IgD-negative memory B cell (primary cell): ENCODE measurements around the gene CASP4. TPM values are rescaled to one million over a fixed set of nuclear protein-coding genes. Genes with fewer than 3 reads are reported as not detected.
A peak's percentile ranks its signal among the peaks of the same experiment; 100 is the strongest.
"Not testable (repeated sequence)": the region's sequence is repeated elsewhere in the genome, so short reads cannot be mapped to it uniquely, and the experiment has no call there.

Experiments used
- H3K27ac Mint-ChIP-seq, 3 donors: one replicate each; pipeline ENCODE4 v1.8.0; 2020 to 2022; ENCODE audit warnings: mild to moderate bottlenecking in 3 of 3, mixed read lengths in 3 of 3, moderate library complexity in 1 of 3
- H3K27me3 Mint-ChIP-seq: one replicate; pipeline ENCODE4 v1.8.0; 2021; ENCODE audit warnings: mixed read lengths
- H3K36me3 Mint-ChIP-seq: one replicate; pipeline ENCODE4 v1.8.0; 2020; ENCODE audit warnings: mild to moderate bottlenecking, mixed read lengths
- H3K4me1 Mint-ChIP-seq, 3 donors: one replicate each; pipeline ENCODE4 v1.8.0; 2020 to 2022; ENCODE audit warnings: mixed read lengths in 3 of 3, mild to moderate bottlenecking in 1 of 3
- H3K4me3 Mint-ChIP-seq, 4 donors: one replicate each; pipeline ENCODE4 v1.8.0; 2020 to 2022; ENCODE audit warnings: mild to moderate bottlenecking in 4 of 4, mixed read lengths in 4 of 4, moderate library complexity in 3 of 4
- H3K9me3 Mint-ChIP-seq, 3 donors: one replicate each; pipeline ENCODE4 v1.8.0; 2020 to 2021; ENCODE audit warnings: mixed read lengths in 3 of 3, mild to moderate bottlenecking in 1 of 3
- polyA plus RNA-seq: library from polyadenylated mRNA; unstranded; fragments of 300-500 nt; fragmentation: Illumina TruSeq; gene quantifications from one replicate; pipeline ENCODE4 v1.2.3, GENCODE V29; 2021

Gene CASP4
- polyA plus RNA-seq, 1 donor from 2014 or later = 105 TPM

DNA sequence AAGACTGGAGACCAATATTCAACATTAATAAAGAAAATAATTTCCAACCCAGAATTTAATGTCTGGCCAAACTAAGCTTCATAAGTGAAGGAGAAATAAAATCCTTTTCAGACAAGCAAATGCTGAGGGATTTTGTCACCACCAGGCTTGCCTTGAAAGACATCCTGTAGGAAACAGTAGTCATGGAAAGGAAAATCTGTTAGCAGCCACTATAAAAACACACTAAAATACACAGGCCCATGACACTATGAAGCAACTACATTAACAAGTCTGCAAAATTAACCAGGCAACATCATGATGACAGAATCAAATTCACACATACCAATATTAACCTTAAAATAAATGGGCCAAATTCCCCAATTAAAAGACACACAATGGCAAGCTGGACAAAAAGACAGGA, 2.4 kb upstream of the CASP4 start:
- Mint-ChIP-seq H3K27me3 (no peaks in the 10 kb centered on the region), H3K9me3 (peaks cover 5 to 12% (median 6%) of the 10 kb centered on the region in 3 donors), H3K36me3 (peaks cover 8% of the 10 kb centered on the region), H3K4me3 (peak overlapping the region in 1 of 4 donors; percentile 2), H3K4me1 (peaks cover 21 to 25% (median 24%) of the 10 kb centered on the region in 3 donors), H3K27ac (no peak overlapping the region)

DNA sequence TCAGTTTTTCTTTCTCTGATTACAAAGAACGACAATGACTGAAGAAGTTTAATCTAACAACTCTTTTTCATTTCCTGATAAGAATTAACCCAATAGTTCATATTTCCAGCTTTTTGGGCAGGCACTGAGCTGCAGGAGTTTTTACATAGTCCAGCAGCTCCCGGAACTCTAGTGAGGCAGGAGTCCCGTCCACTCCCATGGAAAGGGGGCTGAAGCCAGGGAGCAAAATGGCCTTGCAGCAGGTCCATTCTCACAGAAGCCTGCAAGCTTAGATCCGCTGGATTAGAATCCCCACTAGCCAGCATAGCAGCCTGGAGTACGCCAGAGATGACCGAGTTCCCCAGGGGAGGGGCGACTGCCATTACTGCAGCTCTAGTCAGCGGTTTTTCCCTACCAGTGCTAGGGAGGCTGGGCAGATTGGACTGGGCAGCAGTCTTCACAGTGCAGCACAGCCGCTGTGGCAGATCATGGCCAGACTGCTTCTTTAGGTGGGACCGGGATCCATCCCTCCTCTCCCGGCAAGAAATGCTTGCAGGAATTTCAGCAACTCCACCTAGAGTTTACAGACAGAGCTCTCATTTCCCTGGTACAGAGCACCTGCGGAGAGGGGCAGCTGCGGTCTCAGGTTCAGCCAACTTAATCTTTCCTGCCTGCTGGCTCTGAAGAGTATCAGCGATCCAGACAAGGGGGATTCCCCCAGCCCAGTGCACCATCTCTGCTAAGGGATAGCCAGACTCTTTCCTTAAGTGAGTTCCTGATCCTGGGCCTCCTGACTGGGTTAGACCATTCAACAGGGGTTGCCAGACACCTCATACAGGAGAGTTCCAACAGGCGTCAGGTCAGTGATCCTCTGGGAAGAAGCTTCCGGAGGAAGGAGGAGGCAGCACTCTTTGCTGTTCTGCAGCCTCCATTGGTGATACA, 742 bp upstream of the CASP4 start:
- Mint-ChIP-seq H3K4me3 (peak overlapping the region; percentile 94 to 99 (median 98)), H3K27me3 (no peaks in the 10 kb centered on the region), H3K9me3 (peaks cover 4 to 6% (median 5%) of the 10 kb centered on the region in 3 donors), H3K4me1 (peaks cover 29 to 32% (median 30%) of the 10 kb centered on the region in 3 donors), H3K36me3 (peaks cover 16% of the 10 kb centered on the region), H3K27ac (peak overlapping the region; percentile 81 to 98 (median 97))

DNA sequence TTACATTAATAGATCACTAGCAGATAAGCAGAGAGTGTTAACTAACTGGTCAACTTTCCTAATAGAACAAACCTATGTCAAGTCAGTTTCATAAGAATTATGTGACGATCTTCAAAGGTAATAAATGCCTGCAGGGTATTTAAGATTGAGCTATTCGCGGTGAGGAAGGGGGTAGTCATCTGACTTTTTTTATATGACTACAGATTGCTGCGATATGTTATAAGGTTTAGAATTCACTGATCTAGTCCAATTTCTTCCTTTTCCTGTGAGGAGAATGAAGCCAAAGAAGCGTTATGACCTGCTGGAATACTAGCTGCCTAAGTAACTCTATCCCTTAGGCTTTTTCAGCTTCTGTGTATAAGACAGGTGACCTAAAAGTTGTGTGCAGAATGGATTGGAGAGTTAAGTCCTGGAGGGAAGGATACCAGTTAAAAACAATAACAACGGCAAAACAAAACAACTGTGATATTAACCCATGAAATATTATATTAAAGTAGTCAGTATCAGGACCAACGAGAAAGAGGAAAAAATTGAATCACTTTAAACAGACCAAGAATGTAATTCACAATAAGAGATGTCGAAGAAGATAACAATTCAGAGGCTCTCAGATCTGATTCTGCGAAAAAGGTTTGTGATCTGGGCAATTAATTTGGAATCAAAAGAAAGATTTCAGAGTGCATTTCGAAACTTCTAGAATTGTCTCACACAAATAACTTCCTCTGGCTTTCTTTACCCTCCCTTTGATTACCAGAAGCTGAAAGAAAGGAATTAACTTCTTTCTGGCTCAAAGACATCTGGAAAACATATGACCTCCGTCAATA, 630 bp downstream of the CASP4 start:
- Mint-ChIP-seq H3K27ac (peak overlapping the region; percentile 81 to 98 (median 97)), H3K9me3 (peaks cover 2 to 3% (median 3%) of the 10 kb centered on the region in 3 donors)

DNA sequence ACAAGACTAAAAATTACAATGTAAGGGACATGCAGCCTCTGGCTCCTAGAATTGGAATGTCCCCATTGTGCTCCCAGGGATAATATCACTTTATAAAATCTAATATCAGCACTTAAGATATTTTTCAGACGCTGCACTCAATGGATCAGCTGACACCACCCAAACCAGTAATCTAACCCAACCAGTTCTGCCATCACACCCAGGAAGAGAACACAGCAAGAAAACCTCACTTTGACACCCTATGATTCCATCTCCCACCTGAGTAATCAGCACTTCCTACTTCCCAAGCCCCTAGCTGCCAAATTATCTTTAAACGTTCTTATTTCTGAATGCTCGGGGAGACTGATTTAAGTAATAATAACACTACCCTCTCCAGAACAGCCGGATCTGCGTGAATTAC, 2.6 kb downstream of the CASP4 start:
- Mint-ChIP-seq H3K27ac (peak overlapping the region in 2 of 3 donors; percentile 18 to 68), H3K9me3 (no peaks in the 10 kb centered on the region), H3K36me3 (peaks cover 22% of the 10 kb centered on the region), H3K27me3 (no peaks in the 10 kb centered on the region), H3K4me3 (peak overlapping the region in 2 of 4 donors; percentile 85 to 99), H3K4me1 (peaks cover 36 to 57% (median 41%) of the 10 kb centered on the region in 3 donors)

More for the DNA sequence above, 630 bp downstream of the CASP4 start:
- peaks cover 19% of the 10 kb centered on the region for H3K36me3 Mint-ChIP-seq
- no peaks in the 10 kb centered on the region for H3K27me3 Mint-ChIP-seq
- H3K4me1 Mint-ChIP-seq = peaks cover 30 to 42% (median 32%) of the 10 kb centered on the region in 3 donors
- H3K4me3 Mint-ChIP-seq = peak overlapping the region; percentile 94 to 99 (median 98)

DNA sequence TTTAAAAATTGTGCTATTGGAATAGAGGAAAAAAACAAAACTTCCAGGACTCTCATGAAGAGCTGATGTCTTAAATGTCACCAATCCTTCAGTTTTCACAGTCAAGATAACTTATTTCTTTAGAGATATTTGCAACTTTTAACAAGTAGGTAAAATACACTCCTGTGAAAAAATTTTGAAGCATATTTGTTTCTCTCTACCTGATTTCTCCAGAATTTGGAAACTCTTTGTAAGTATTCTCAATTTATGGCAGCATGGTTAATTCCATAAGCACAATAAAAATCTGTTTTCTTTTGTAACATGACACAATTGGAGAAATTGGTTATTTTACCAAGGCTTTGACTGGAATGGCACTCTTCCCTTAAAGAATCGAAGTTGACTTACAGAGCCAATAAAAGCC, 4.1 kb downstream of the CASP4 start:
- H3K36me3 Mint-ChIP-seq = peaks cover 25% of the 10 kb centered on the region
- no peak overlapping the region for H3K27ac Mint-ChIP-seq
- peaks cover 46 to 66% (median 51%) of the 10 kb centered on the region in 3 donors for H3K4me1 Mint-ChIP-seq
- H3K9me3 Mint-ChIP-seq = no peaks in the 10 kb centered on the region
- no peaks in the 10 kb centered on the region for H3K27me3 Mint-ChIP-seq
- no peak overlapping the region for H3K4me3 Mint-ChIP-seq

DNA sequence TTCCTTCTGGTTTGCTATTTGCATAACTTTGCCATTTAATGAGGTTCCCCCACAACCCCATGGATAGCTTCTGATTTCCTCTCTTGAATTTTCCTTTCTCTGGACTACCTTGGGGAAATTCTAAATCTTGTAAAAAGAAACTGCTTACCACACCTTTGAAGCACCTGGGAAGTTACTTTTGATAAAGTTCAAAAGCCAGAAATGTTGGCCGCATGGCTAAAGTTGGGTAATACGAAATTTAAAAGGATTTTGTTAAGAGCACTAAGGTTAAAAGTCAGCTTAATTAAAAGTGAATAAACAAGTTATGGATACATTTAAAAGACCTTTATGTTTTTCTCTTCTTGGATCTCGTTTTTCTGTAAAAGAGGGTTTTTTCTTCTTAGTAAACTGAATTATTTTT, 5.5 kb downstream of the CASP4 start:
- peak overlapping the region in 1 of 3 donors; percentile 36 for H3K27ac Mint-ChIP-seq
- peak overlapping the region in 1 of 4 donors; percentile 64 for H3K4me3 Mint-ChIP-seq
- no peaks in the 10 kb centered on the region for H3K9me3 Mint-ChIP-seq
- peaks cover 32% of the 10 kb centered on the region for H3K36me3 Mint-ChIP-seq
- no peaks in the 10 kb centered on the region for H3K27me3 Mint-ChIP-seq
- peaks cover 47 to 69% (median 58%) of the 10 kb centered on the region in 3 donors for H3K4me1 Mint-ChIP-seq

DNA sequence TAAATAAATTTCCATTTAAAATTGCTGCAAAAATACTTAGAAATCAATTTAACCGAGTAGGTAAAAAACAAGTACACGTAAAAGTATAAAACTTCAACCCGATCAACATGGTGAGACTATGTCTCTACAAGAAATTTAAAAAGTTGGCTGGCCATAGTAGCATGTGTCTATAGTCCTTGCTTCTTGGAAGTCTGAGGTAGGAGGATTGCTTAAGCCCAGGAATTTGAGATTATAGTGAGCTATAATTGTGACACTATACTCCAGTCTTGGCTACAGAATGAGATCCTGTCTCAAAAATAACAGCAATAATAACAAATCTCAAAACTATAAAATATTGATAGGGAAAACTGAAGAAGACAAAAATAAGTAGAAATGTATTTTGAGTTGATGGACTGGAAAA, 11.1 kb downstream of the CASP4 start:
- peak overlapping the region in 1 of 4 donors; percentile 81 for H3K4me3 Mint-ChIP-seq
- no peaks in the 10 kb centered on the region for H3K9me3 Mint-ChIP-seq
- H3K27me3 Mint-ChIP-seq = no peaks in the 10 kb centered on the region
- H3K36me3 Mint-ChIP-seq = peaks cover 13% of the 10 kb centered on the region
- peaks cover 45 to 54% (median 51%) of the 10 kb centered on the region in 3 donors for H3K4me1 Mint-ChIP-seq
- H3K27ac Mint-ChIP-seq = no peak overlapping the region

DNA sequence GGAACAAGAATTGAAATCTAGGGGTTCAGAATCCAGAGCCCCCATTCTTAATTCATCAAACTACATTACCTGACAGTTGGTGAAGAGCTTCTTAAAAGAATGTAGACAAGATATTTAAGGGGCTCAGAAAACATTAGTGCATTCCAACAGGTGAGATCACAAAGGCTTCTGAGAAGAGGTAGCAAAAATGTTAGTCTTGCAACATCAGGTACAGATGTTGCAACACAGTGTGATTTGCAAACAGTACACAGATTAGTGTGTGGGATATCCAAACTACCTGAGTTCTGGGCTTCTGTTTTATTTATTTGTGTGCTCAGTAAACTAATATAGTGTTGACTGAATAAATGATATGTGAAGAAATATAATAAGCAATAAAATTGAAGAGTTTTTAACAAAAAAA, 11.8 kb downstream of the CASP4 start:
- no peaks in the 10 kb centered on the region for H3K27me3 Mint-ChIP-seq
- H3K27ac Mint-ChIP-seq = no peak overlapping the region
- peaks cover 16% of the 10 kb centered on the region for H3K36me3 Mint-ChIP-seq
- peaks cover 44 to 49% (median 44%) of the 10 kb centered on the region in 3 donors for H3K4me1 Mint-ChIP-seq
- peak overlapping the region in 1 of 4 donors; percentile 9 for H3K4me3 Mint-ChIP-seq
- no peaks in the 10 kb centered on the region for H3K9me3 Mint-ChIP-seq

DNA sequence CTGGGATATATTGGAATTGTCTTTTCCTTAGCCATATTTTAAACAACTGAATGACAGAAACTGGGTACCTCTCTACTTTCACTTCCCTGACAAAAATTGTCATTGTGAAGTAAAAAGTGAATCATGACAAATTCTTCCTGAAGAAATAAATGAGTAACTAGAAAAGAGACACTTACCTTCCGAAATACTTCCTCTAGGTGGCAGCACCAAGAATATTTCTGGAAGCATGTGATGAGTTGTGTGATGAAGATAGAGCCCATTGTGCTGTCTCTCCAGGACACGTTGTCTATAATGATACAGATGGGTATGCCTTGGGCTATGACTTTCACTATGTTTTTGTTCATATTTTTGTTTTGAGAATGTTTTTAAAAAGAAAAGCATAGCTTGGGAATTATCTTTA, 21.5 kb downstream of the CASP4 start:
- Mint-ChIP-seq H3K4me3 (no peak overlapping the region), H3K27me3 (no peaks in the 10 kb centered on the region), H3K9me3 (peaks cover 0 to 2% (median 0%) of the 10 kb centered on the region in 3 donors), H3K36me3 (peaks cover 15% of the 10 kb centered on the region), H3K4me1 (peaks cover 5 to 15% (median 12%) of the 10 kb centered on the region in 3 donors), H3K27ac (no peak overlapping the region)

DNA sequence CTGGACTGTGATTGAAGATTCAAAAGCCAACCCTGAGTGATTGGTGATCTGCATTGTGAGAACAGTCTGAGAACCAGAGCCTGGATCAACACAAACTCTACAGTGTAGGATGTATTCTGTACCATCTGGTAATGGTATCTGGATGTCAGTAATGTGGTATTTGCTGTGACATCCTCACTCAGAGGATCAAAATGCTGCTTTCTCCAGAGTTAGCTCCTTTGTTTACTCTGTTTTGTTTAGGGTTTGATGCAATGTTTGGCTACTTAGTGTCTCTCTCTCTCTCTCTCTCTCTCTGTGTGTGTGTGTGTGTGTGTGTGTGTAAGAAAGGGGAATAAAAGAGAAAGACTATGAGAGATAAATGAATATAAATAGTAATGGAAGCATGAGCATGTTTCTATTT, 24.3 kb downstream of the CASP4 start:
- Mint-ChIP-seq H3K4me1 (peaks cover 8 to 19% (median 14%) of the 10 kb centered on the region in 3 donors), H3K27ac (no peak overlapping the region), H3K9me3 (peaks cover 0 to 2% (median 0%) of the 10 kb centered on the region in 3 donors), H3K36me3 (peaks cover 10% of the 10 kb centered on the region), H3K4me3 (no peak overlapping the region), H3K27me3 (no peaks in the 10 kb centered on the region)

DNA sequence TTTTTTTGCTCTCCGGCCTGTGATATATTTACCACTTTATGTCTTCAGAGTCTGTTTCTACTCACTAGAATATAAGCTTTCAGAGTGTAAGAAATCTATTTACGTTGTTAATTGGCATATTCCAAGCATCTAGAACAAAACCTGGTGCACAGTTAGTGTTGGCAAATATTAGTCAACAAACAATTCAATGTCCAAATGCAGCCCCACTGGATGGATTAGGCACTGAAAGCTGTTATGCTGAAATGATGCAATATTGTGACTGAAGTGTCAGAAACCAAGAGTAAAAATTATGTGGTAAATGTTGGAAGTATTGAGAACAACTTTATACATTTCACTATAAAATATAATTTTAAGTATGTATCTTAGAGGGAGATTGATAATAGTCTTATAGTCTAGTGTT, 24.8 kb downstream of the CASP4 start:
- peaks cover 0 to 2% (median 0%) of the 10 kb centered on the region in 3 donors for H3K9me3 Mint-ChIP-seq
- H3K27ac Mint-ChIP-seq = no peak overlapping the region
- no peaks in the 10 kb centered on the region for H3K27me3 Mint-ChIP-seq
- no peak overlapping the region for H3K4me3 Mint-ChIP-seq
- peaks cover 8 to 19% (median 14%) of the 10 kb centered on the region in 3 donors for H3K4me1 Mint-ChIP-seq
- peaks cover 9% of the 10 kb centered on the region for H3K36me3 Mint-ChIP-seq

DNA sequence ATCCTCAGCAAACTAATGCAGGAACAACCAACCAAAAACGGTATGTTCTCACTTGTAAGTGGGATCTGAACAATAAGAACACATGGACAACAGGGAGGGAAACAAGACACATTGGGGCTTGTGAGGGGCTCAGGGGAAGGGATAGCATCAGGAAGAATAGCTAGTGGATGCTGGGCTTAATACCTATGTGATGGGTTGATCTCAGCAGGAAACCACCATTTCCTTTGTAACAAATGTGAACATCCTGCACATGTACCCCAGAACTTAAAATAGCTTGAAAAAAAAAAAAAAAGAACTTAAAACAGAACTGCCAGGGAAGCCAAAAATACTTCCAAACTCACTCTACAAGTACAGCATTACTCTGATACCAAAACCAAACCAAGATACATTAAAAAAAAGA, 33.8 kb downstream of the CASP4 start:
- no peaks in the 10 kb centered on the region for H3K27me3 Mint-ChIP-seq
- peaks cover 6 to 16% (median 10%) of the 10 kb centered on the region in 3 donors for H3K9me3 Mint-ChIP-seq
- peaks cover 8% of the 10 kb centered on the region for H3K36me3 Mint-ChIP-seq
- peak overlapping the region; percentile 15 to 80 (median 70) for H3K4me3 Mint-ChIP-seq
- peak overlapping the region; percentile 18 to 80 (median 59) for H3K27ac Mint-ChIP-seq
- peaks cover 49 to 61% (median 53%) of the 10 kb centered on the region in 3 donors for H3K4me1 Mint-ChIP-seq

DNA sequence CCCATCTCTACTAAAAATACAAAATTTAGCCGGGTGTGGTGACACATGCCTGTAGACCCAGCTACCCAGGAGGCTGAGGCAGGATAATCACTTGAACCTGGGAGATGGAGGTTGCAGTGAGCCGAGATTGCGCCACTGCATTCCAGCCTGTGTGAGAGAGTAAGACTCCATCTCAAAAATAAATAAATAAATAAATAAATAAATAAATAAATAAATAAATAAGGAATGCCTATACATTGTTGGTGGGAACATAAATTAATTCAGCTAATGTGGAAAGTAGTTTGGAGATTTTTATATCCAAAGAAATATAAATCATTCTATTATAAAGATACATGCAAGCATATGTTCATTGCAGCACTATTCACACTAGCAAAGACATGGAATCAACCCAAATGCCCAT, 34.3 kb downstream of the CASP4 start:
- H3K36me3 Mint-ChIP-seq, H3K27me3 Mint-ChIP-seq: not testable (repeated sequence)
- H3K27ac Mint-ChIP-seq = peak overlapping the region in 1 of 3 donors; percentile 18
- peak overlapping the region; percentile 15 to 80 (median 70) for H3K4me3 Mint-ChIP-seq
- peaks cover 49 to 65% (median 54%) of the 10 kb centered on the region in 3 donors for H3K4me1 Mint-ChIP-seq
- peaks cover 7 to 21% (median 10%) of the 10 kb centered on the region in 3 donors for H3K9me3 Mint-ChIP-seq

DNA sequence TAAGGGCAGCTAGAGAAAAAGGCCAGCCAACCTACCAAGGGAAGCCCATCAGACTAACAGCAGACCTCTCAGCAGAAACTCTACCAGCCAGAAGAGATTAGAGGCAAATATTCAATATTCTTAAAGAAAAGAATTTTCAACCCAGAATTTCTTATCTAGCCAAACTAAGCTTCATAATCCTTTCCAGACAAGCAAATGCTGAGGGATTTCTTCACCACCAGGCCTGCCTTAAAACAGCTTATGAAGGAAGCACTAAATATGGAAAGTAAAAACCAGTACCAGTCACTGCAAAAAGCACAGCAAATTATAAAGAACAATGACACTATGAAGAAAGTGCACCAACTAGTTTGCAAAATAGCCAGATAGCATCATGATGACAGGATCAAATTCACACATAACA, 39.6 kb downstream of the CASP4 start:
- Mint-ChIP-seq H3K9me3 (peaks cover 8 to 28% (median 11%) of the 10 kb centered on the region in 3 donors), H3K27me3 (no peaks in the 10 kb centered on the region), H3K27ac (no peak overlapping the region), H3K4me3 (no peak overlapping the region), H3K4me1 (peaks cover 31 to 56% (median 45%) of the 10 kb centered on the region in 3 donors), H3K36me3 (peaks cover 15% of the 10 kb centered on the region)
